HG02623 (cell line): ENCODE measurements around the gene APEX2.
"Not testable (repeated sequence)": the region's sequence is repeated elsewhere in the genome, so short reads cannot be mapped to it uniquely, and the experiment has no call there.

Experiments
- ATAC-seq: cut with Tn5 transposase; IDR thresholded peaks from one replicate; pipeline ENCODE4 v1.9.1; 2021; ENCODE audit warnings: moderate library complexity; ENCODE audit not compliant: unreplicated experiment

APEX2 gene

GRCh38 chrX:55008571-55009358, 8.6 kb downstream of the APEX2 start:
- no peak for ATAC-seq

GRCh38 chrX:55011294-55011693, 11.1 kb downstream of the APEX2 start:
- no peak for ATAC-seq

- ATAC-seq: no peak
These were observed 14.7 kb downstream of the APEX2 start for GRCh38 chrX:55014897-55015299.

- no peak for ATAC-seq
These were observed 26.0 kb downstream of the APEX2 start for GRCh38 chrX:55026143-55026542.

DNA sequence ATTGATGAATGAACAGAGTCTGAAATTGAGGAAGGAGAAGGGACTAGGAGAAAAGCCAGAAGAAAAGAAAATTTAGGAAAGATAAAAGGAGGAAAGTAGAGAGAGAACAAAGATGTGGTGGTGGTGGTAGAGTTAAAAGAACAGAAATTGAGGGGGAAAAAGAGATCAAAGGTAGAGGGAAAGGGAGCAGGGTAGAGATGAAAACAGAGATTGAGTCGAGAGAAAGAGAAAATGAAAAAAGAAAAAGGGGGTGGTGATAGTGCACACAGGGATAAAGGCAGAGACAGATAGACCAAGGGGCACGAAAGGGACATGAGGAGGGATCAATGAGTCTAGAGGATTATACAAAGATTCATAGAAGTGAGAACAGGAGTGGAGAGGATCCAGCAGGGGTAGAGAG, 26.7 kb downstream of the APEX2 start:
- no peak for ATAC-seq

DNA sequence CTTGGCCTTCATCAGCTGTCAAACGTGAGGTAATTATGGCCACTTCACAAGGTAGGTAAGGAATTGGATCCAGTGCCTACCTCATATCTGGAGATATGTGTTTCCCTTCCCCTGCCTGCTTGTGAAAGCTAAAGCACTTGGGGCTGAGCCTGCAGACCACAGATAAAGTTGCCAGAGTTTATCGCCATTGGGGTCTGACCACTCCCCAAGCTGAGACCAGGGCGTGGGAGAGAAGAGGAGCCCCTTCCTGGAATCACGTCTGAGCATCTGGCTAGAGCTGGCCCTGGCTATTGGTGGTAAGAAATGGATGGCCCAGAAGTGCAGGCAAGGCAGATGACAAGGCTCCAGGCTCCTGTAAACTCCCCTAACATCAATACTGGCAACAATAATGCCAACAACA, 27.9 kb downstream of the APEX2 start:
- ATAC-seq: no peak

- no peak for ATAC-seq
These were observed 28.4 kb downstream of the APEX2 start for GRCh38 chrX:55028611-55029010.

DNA sequence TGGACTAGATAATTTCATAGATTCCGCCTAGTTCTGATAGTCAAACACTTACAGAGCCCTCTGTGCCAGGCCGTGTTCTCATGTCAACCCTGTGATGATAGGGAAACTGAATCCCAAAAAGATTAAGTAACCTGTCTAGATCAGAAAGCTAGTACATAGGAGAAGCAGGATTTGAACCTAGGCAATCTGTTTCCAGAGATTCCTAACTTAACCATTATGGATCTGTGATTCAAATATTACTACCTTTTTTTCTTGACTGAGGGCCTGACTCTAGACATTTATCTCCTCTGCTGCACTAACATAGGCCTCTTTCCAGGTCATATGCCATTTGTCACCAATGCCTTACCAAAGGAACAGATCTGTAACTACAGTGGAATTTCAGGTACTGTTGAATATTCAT, 29.1 kb downstream of the APEX2 start:
- ATAC-seq: no peak

- no peak for ATAC-seq
These were observed 30.4 kb downstream of the APEX2 start, which contains the start of gene ALAS2 for GRCh38 chrX:55030271-55031205. Gene ALAS2 (minus strand): TSS chrX:55030977. CDS start chrX:55026000, 4,977 bp downstream.

GRCh38 chrX:55033429-55033828, 33.3 kb downstream of the APEX2 start:
- no peak for ATAC-seq

DNA sequence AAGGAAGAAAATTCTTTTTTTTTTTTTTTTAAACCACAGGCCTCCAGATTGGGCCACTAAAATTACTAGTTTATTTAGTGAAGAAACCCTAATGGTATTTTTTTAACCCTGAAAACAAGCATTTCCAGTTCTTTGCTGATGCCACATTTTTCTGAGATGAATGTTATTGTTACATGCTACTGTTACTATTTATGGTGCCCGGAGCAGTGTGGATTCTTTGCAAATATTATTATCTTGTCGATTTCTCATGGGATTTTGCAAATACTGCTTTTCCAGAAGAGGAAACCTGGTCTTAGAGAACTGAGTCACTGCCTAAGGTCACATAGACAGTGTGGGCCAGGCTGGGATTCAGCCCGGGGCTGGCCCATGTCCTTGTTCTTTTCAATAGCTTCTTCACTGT, 39.3 kb downstream of the APEX2 start:
- ATAC-seq: no peak

DNA sequence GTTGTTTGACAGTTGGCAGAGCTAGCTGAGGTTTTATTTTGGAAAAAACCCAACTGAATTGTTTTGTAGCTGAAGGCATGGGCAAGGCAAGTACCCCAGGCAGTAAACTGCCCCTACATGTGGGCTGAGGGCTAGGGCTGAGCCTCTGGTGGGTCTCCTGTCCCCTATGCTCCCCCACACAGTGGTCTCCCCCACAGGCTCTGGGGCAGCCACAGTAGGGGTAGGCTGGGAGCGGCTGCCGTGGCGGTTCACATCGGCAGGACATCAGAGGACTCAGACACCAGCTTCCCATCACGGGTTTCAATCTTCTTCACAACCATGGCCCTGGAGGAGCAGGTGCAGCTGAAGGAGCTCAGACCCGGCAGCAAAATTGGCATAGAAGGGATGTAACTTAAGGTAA, 41.4 kb downstream of the APEX2 start:
- ATAC-seq: no peak

DNA sequence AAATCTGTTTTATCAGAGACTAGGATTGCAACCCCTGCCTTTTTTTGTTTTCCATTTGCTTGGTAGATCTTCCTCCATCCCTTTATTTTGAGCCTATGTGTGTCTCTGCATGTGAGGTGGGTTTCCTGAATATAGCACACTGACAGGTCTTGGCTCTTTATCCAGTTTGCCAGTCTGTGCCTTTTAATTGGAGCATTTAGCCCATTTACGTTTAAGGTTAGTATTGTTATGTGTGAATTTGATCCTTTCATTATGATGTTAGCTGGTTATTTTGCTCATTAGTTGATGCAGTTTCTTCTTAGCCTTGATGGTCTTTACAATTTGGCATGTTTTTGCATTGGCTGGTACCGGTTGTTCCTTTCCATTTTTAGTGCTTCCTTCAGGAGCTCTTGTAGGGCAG, 50.4 kb downstream of the APEX2 start:
- not testable (repeated sequence) for ATAC-seq

- ATAC-seq: no peak
These were observed 56.9 kb downstream of the APEX2 start for GRCh38 chrX:55056820-55057674.

- ATAC-seq: no peak
These were observed 57.6 kb downstream of the APEX2 start for GRCh38 chrX:55057675-55058249.
